DOHH2 (cell line): ENCODE data around the gene SLC1A4.

Experiments
- H3F3A ChIP-seq: fragments of 200-600 bp; sonication (generic), shearing (Covaris generic); 2 replicates; pipeline ENCODE4 v1.6.0; 2016; ENCODE audit warnings: antibody characterized with exemption, mild to moderate bottlenecking; ENCODE audit not compliant: control insufficient read depth, insufficient read depth
- H3K27ac ChIP-seq: fragments of 200-600 bp; sonication (generic); 2 replicates; pipeline ENCODE4 v1.5.1; 2014; ENCODE audit warnings: low read depth, mild to moderate bottlenecking, low read length, moderate library complexity
- H3K27me3 ChIP-seq: fragments of 200-600 bp; sonication (generic); 2 replicates; pipeline ENCODE4 v1.6.1; 2014; ENCODE audit warnings: mild to moderate bottlenecking, low read length, mixed read lengths; ENCODE audit not compliant: control insufficient read depth
- H3K36me3 ChIP-seq: fragments of 200-600 bp; sonication (generic); 2 replicates; pipeline ENCODE4 v1.6.1; 2014; ENCODE audit warnings: mild to moderate bottlenecking, low read length, moderate library complexity, mixed read lengths; ENCODE audit not compliant: control insufficient read depth
- H3K4me1 ChIP-seq: fragments of 200-600 bp; sonication (generic); 2 replicates; pipeline ENCODE4 v1.6.1; 2014; ENCODE audit warnings: mild to moderate bottlenecking, low read length, mixed read lengths; ENCODE audit not compliant: control insufficient read depth
- H3K4me2 ChIP-seq: fragments of 200-600 bp; sonication (generic); 2 replicates; pipeline ENCODE4 v1.6.0; 2014; ENCODE audit warnings: mild to moderate bottlenecking, low read length, moderate library complexity
- H3K4me3 ChIP-seq: fragments of 200-600 bp; sonication (generic); 2 replicates; pipeline ENCODE4 v1.5.1; 2014; ENCODE audit warnings: mild to moderate bottlenecking, low read length, mixed read lengths
- H3K79me2 ChIP-seq: fragments of 200-600 bp; sonication (generic); 2 replicates; pipeline ENCODE4 v1.6.1; 2014; ENCODE audit warnings: mild to moderate bottlenecking, low read length, mixed read lengths; ENCODE audit not compliant: control insufficient read depth
- H3K9me2 ChIP-seq: fragments of 200-600 bp; sonication (generic); replicated peaks from 2 replicates; pipeline ENCODE4 v1.6.1; 2014; ENCODE audit warnings: mild to moderate bottlenecking, low read length, mixed read lengths; ENCODE audit not compliant: control insufficient read depth
- H3K9me3 ChIP-seq: fragments of 200-600 bp; sonication (generic); 2 replicates; pipeline ENCODE4 v1.6.1; 2014; ENCODE audit warnings: antibody characterized with exemption, low read length, mixed read lengths; ENCODE audit not compliant: control insufficient read depth, insufficient read depth
- H4K20me1 ChIP-seq: fragments of 200-600 bp; sonication (generic); 2 replicates; pipeline ENCODE4 v1.6.0; 2014; ENCODE audit warnings: low read depth, mild to moderate bottlenecking, antibody characterized with exemption, low read length, moderate library complexity; ENCODE audit not compliant: control insufficient read depth, insufficient read depth
- CTCF ChIP-seq: fragments of 200-600 bp; sonication (generic); IDR thresholded peaks from one replicate; pipeline ENCODE4 v1.5.1; 2014; ENCODE audit warnings: antibody characterized with exemption, mild to moderate bottlenecking, low read depth, low read length; ENCODE audit not compliant: poor library complexity, severe bottlenecking
- EZH2phosphoT487 ChIP-seq: fragments of 200-600 bp; sonication (generic); IDR thresholded peaks from 2 replicates; pipeline ENCODE4 v1.6.1; 2017; ENCODE audit warnings: borderline replicate concordance, mild to moderate bottlenecking, antibody characterized with exemption, low read length, moderate library complexity, mixed read lengths

SLC1A4 gene

GRCh38 chr2:64952511-64953482, 36.4 kb upstream of the SLC1A4 start:
- Histone ChIP-seq H3K9me3 (peaks cover 4% of the 10 kb centered on the region; the same call in 1 of the 2 replicates), H3K4me1 (peaks cover 22% of the 10 kb centered on the region), H3K36me3 (no peaks in the 10 kb centered on the region), H4K20me1 (no peaks in the 10 kb centered on the region), H3K27ac (no peak overlapping the region), H3K79me2 (no peaks in the 10 kb centered on the region), H3K4me2 (no peak overlapping the region), H3K9me2 (no peaks in the 10 kb centered on the region), H3K27me3 (no peaks in the 10 kb centered on the region), H3F3A (no peaks in the 10 kb centered on the region), H3K4me3 (no peak overlapping the region)
- TF ChIP-seq EZH2phosphoT487 (no peak), CTCF (no peak)

DNA sequence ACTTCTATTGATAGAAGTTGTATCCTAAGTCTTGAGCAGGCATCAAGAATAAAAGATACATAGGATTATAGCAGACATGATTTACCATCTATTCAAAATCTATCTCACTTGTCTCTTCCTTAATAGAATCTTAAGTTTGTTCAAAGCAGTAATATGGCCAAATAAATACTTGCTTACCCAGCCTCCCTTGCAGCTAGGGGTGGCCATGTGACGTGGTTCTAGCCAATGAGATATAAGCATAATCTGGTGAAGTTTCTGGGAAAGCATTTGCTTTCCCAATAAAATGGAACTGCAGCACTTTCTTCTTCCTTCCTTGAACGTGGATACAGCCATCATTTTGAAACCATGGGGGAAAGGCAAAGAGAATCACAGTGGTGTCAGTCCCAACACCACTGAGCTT, 33.7 kb upstream of the SLC1A4 start:
- no peak overlapping the region for H3K27ac ChIP-seq
- H3K79me2 ChIP-seq: no peaks in the 10 kb centered on the region
- peaks cover 15% of the 10 kb centered on the region for H3K4me1 ChIP-seq
- H3F3A ChIP-seq: no peaks in the 10 kb centered on the region
- H3K27me3 ChIP-seq: no peaks in the 10 kb centered on the region
- no peaks in the 10 kb centered on the region for H3K9me2 ChIP-seq
- H3K9me3 ChIP-seq: peaks cover 4% of the 10 kb centered on the region; the same call in 1 of the 2 replicates
- H3K36me3 ChIP-seq: no peaks in the 10 kb centered on the region
- H3K4me2 ChIP-seq: no peak overlapping the region
- H3K4me3 ChIP-seq: no peak overlapping the region
- H4K20me1 ChIP-seq: no peaks in the 10 kb centered on the region
- TF ChIP-seq EZH2phosphoT487 (no peak), CTCF (no peak)

DNA sequence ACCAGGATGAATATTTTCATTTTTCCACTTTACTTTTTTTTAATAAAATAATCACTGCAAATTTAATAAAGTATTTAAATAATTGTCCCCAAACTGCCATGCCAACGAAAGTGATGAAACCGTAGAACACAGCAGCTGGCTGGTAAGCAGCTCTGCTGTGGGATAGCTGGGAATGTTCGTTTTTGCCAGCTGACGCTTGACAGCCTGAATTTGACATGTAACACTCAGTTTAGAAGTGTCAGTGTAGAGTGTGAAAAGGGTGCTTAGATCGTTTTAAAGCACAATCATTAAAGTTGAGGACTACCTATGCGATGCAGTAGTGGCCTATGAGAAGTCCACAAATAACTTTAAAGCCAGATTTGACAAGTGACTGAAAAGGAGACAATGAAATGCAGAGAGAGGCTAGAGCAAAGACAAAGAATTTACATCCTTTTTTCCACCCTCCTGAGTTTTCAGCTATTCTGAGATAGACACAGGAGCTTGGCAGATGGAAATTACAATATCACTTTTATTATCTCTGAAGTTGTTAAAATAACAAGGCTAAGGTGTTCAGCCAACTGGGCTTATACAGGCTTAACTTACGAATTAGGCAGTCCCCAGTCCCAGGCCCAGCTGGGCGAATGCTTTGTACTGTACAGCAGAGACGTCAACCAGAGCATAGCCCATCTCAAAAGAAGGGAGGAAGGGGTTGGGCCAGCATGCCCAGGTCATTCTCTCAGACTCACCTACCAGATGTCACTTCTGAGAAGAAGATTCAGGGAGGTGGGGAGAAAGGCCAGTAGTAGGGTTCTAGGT, 31.9 kb upstream of the SLC1A4 start:
- Histone ChIP-seq H3K79me2 (no peaks in the 10 kb centered on the region), H3K27ac (no peak overlapping the region)

More for the DNA sequence above, 31.9 kb upstream of the SLC1A4 start:
- no peak overlapping the region for H3K4me2 ChIP-seq
- TF ChIP-seq EZH2phosphoT487 (no peak), CTCF (no peak)
- H4K20me1 ChIP-seq: no peaks in the 10 kb centered on the region
- peaks cover 4% of the 10 kb centered on the region; the same call in 1 of the 2 replicates for H3K9me3 ChIP-seq
- H3K27me3 ChIP-seq: no peaks in the 10 kb centered on the region
- H3F3A ChIP-seq: no peaks in the 10 kb centered on the region
- H3K36me3 ChIP-seq: no peaks in the 10 kb centered on the region
- H3K4me1 ChIP-seq: peaks cover 7% of the 10 kb centered on the region
- H3K4me3 ChIP-seq: no peak overlapping the region
- H3K9me2 ChIP-seq: no peaks in the 10 kb centered on the region
